Measurements from ENCODE around the gene GRM3. TPM values are rescaled to one million over a fixed set of nuclear protein-coding genes. Genes with fewer than 3 reads are reported as not detected.

The GRM3 gene
- total and polyA plus RNA-seq, 4 donors, result not detected

DNA sequence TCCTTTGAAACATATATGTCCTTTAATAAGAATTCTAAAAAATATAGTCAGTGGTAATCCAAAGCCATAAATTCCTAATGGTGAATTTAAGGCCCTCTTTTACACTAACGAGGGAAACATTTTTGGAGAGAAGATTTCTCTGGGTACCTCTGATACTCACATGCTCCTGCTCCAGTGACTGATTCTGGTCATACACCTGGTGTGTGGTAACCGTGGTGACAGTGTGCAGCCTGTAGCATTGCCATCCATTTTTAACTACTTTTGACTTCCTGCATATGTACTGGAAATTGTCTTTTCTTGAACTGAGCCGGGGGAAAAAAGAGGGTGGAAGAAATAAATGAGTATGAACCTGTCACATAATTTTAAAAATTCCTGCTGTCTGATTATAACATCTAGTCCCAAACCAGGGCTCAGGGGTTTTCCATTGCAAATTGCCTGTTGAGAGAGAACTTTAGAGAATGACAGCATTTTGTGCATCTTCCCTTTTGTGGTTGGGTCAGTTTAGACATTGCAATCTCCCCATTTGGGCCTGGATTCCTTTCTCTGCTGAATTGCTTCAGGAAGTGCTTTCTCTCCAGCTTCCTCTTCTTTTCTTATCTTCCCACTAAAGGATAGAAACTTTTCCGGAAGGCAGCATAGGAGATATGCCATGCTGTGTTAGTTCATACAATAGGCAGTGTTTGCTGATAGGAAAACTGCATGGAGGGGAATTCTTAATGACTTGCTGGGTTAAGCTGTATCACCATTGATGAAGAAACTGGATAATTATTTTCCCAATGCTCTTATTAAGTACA, 125.5 kb downstream of the GRM3 start:
- Histone ChIP-seq H3K9me3 (ENCODE audit: control insufficient read depth, low read length) (no peaks in the 10 kb centered on the region), H3K27ac (ENCODE audit: low read depth in 1 of 2, low read length in 2 of 2) (no peak overlapping the region), H3K27me3 (ENCODE audit: control insufficient read depth in 1 of 2, insufficient read depth in 2 of 2, low read length in 1 of 2) (no peaks in the 10 kb centered on the region), H3K36me3 (ENCODE audit: control insufficient read depth in 1 of 2, insufficient read depth in 2 of 2, low read length in 1 of 2) (no peaks in the 10 kb centered on the region), H3K4me3 (ENCODE audit: low read length in 2 of 2) (no peak overlapping the region), H3K4me1 (ENCODE audit: control insufficient read depth in 1 of 2, insufficient read depth in 2 of 2, low read length in 2 of 2) (no peaks in the 10 kb centered on the region)
- intact Hi-C loops (cut with DNase I), result no loop called here
- 76% methylated on average over 4 of the region's 4 CpGs for whole genome bisulfite sequencing, 2 donors
- DNase-seq (no peak), ATAC-seq (ENCODE audit: low FRiP score) (no peak)

DNA sequence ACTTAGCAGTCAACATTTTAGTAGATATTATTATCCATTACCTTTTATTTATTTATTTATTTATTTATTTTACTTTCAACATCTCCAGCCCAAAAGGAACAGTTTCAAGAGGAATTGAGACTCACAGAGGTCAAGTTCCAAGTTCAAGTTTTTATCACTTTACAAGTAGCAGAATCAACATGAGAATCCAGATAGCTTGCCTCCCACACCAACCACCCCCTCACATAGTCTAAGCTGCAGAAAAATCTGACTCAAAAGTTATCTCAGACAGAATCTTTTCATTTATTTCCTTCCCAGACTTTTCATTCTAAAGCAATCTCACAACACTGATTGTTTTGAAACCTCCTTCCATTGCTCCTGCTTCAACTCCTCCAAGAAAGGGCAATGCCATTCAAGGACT, 129.6 kb downstream of the GRM3 start:
- Histone ChIP-seq H3K4me3 (ENCODE audit: low read length in 2 of 2) (no peak overlapping the region), H3K4me1 (ENCODE audit: control insufficient read depth in 1 of 2, insufficient read depth in 2 of 2, low read length in 2 of 2) (no peaks in the 10 kb centered on the region), H3K9me3 (ENCODE audit: control insufficient read depth, low read length) (no peaks in the 10 kb centered on the region), H3K27ac (ENCODE audit: low read depth in 1 of 2, low read length in 2 of 2) (no peak overlapping the region), H3K36me3 (ENCODE audit: control insufficient read depth in 1 of 2, insufficient read depth in 2 of 2, low read length in 1 of 2) (no peaks in the 10 kb centered on the region), H3K27me3 (ENCODE audit: control insufficient read depth in 1 of 2, insufficient read depth in 2 of 2, low read length in 1 of 2) (no peaks in the 10 kb centered on the region)
- intact Hi-C loops (cut with DNase I), result no loop called here
- no peak for DNase-seq
- ATAC-seq (ENCODE audit: low FRiP score), result no peak

DNA sequence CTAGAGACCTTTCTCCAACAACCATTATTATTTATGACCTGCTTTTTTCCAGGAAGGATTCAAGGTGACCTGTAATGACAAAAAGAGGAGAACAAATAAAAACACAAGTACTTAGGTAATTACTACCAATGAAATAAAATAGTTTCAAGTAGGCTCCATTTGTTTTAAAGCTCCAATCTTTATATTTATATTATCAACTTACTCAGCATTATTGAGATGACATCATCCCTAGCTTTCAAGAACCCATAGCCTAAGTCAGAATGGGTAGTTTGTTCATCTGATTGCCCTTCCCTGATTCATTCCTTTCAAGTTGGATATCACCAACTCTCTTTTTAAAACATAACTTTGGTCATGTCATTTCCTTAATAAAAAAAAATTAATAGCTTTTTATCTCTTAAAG, 131.5 kb downstream of the GRM3 start:
- DNase-seq (no peak), ATAC-seq (ENCODE audit: low FRiP score) (no peak)
- Histone ChIP-seq H3K36me3 (ENCODE audit: control insufficient read depth in 1 of 2, insufficient read depth in 2 of 2, low read length in 1 of 2) (no peaks in the 10 kb centered on the region), H3K9me3 (ENCODE audit: control insufficient read depth, low read length) (no peaks in the 10 kb centered on the region), H3K27me3 (ENCODE audit: control insufficient read depth in 1 of 2, insufficient read depth in 2 of 2, low read length in 1 of 2) (no peaks in the 10 kb centered on the region), H3K4me1 (ENCODE audit: control insufficient read depth in 1 of 2, insufficient read depth in 2 of 2, low read length in 2 of 2) (no peaks in the 10 kb centered on the region), H3K4me3 (ENCODE audit: low read length in 2 of 2) (no peak overlapping the region), H3K27ac (ENCODE audit: low read depth in 1 of 2, low read length in 2 of 2) (no peak overlapping the region)
- intact Hi-C loops (cut with DNase I), result no loop called here

DNA sequence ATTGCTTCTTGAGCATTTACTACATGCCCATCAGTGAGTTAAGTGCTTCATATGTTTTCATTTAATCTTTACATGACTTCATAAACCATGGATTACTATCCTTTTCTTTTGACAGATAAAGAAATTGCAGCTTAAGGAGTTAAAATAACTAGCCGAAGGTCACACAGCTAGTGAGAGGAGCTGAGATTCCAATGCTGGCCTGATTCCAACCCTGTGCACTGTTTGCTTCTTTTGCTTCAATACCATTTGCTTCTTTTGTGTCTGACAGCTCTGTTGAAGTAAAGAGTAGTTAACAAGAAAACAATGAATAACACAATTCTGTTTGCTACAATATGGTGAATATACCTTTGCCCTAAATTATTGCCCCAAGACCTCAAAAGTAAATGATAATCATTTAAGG, 132.4 kb downstream of the GRM3 start:
- no peaks in the 10 kb centered on the region for H3K36me3 ChIP-seq (ENCODE audit: control insufficient read depth in 1 of 2, insufficient read depth in 2 of 2, low read length in 1 of 2)
- no peak overlapping the region for H3K4me3 ChIP-seq (ENCODE audit: low read length in 2 of 2)
- no peaks in the 10 kb centered on the region for H3K27me3 ChIP-seq (ENCODE audit: control insufficient read depth in 1 of 2, insufficient read depth in 2 of 2, low read length in 1 of 2)
- H3K9me3 ChIP-seq (ENCODE audit: control insufficient read depth, low read length), result no peaks in the 10 kb centered on the region
- no peak for DNase-seq
- no peak for ATAC-seq (ENCODE audit: low FRiP score)
- 22 to 27% methylated on average over 1 of the region's 1 CpG for WGBS, 2 donors
- no peak overlapping the region for H3K27ac ChIP-seq (ENCODE audit: low read depth in 1 of 2, low read length in 2 of 2)
- no peaks in the 10 kb centered on the region for H3K4me1 ChIP-seq (ENCODE audit: control insufficient read depth in 1 of 2, insufficient read depth in 2 of 2, low read length in 2 of 2)
- intact Hi-C loops (cut with DNase I), result no loop called here

DNA sequence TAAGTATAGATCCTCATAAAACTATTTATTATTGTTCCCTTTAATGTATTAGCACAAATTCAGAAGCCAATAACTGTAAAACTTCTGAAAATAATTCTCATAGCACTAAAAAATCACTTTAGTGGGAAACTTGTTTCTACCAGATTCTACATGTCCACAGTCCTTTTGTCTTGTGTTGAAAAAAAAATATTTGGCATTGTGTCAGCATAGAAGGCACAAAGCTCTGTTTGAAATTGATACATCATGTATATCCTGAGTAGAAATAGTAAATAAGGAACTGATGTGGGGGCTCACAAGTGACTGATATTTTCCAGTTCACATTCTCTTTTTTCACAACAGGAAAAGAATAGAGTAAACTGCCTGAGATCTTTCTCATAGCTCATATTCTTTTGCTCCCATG, 134.6 kb downstream of the GRM3 start:
- H3K4me3 ChIP-seq (ENCODE audit: low read length in 2 of 2), result no peak overlapping the region

DNA sequence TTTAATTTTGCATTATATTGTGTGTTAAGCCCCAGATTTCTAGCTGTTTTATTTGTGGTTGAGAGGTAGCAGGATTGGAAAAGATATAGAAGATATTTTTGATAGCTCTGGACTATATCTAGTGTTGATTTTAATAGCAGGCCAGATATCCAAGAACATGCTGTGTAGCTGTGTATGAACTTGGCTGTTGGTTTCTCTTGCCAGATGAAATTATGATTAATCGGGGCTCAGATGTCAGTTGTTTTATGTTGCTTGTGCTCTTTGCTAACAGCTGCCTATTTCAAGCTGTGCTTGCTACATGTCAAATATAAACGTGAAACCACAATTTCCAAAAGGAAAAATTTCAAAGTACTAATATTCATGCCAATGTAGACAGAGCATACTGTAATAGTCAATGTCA, 141.1 kb downstream of the GRM3 start:
- intact Hi-C loops (cut with DNase I), result no loop called here
- ATAC-seq (ENCODE audit: low FRiP score), result no peak
- no peak for DNase-seq
- no peaks in the 10 kb centered on the region for H3K9me3 ChIP-seq (ENCODE audit: control insufficient read depth, low read length)
- H3K36me3 ChIP-seq (ENCODE audit: control insufficient read depth in 1 of 2, insufficient read depth in 2 of 2, low read length in 1 of 2), result no peaks in the 10 kb centered on the region
- no peaks in the 10 kb centered on the region for H3K27me3 ChIP-seq (ENCODE audit: control insufficient read depth in 1 of 2, insufficient read depth in 2 of 2, low read length in 1 of 2)
- H3K4me1 ChIP-seq (ENCODE audit: control insufficient read depth in 1 of 2, insufficient read depth in 2 of 2, low read length in 2 of 2), result no peaks in the 10 kb centered on the region
- H3K4me3 ChIP-seq (ENCODE audit: low read length in 2 of 2), result no peak overlapping the region
- H3K27ac ChIP-seq (ENCODE audit: low read depth in 1 of 2, low read length in 2 of 2), result no peak overlapping the region
- 5 to 6% methylated on average over 2 of the region's 2 CpGs for WGBS, 2 donors

More for the DNA sequence above, 134.6 kb downstream of the GRM3 start:
- intact Hi-C loops (cut with DNase I), result no loop called here
- Histone ChIP-seq H3K27ac (ENCODE audit: low read depth in 1 of 2, low read length in 2 of 2) (no peak overlapping the region), H3K36me3 (ENCODE audit: control insufficient read depth in 1 of 2, insufficient read depth in 2 of 2, low read length in 1 of 2) (no peaks in the 10 kb centered on the region), H3K4me1 (ENCODE audit: control insufficient read depth in 1 of 2, insufficient read depth in 2 of 2, low read length in 2 of 2) (no peaks in the 10 kb centered on the region), H3K27me3 (ENCODE audit: control insufficient read depth in 1 of 2, insufficient read depth in 2 of 2, low read length in 1 of 2) (no peaks in the 10 kb centered on the region), H3K9me3 (ENCODE audit: control insufficient read depth, low read length) (no peaks in the 10 kb centered on the region)
- no peak for ATAC-seq (ENCODE audit: low FRiP score)
- DNase-seq, result no peak

DNA sequence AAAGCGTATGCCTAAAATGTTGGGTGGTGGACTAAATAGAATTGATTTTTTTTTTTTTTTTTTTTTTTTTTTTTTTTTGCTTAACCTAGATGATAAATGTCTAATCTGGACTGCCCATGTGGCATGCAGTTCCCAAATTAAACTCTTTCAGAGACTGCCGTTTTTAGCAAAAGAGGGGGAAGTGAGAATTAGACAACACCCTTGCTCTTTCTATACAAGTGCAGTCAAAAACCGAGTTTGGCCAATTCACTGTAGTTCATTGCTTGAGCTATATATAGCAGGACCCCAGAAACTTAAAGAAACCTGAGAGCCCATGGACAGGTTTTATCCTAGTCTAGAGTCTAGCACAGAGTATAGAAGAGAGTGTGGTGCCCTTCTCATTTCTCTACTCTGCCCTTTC, 141.9 kb downstream of the GRM3 start:
- intact Hi-C loops (cut with DNase I), result no loop called here
- Histone ChIP-seq H3K9me3 (ENCODE audit: control insufficient read depth, low read length) (no peaks in the 10 kb centered on the region), H3K27me3 (ENCODE audit: control insufficient read depth in 1 of 2, insufficient read depth in 2 of 2, low read length in 1 of 2) (no peaks in the 10 kb centered on the region), H3K4me3 (ENCODE audit: low read length in 2 of 2) (no peak overlapping the region), H3K27ac (ENCODE audit: low read depth in 1 of 2, low read length in 2 of 2) (no peak overlapping the region), H3K36me3 (ENCODE audit: control insufficient read depth in 1 of 2, insufficient read depth in 2 of 2, low read length in 1 of 2) (no peaks in the 10 kb centered on the region), H3K4me1 (ENCODE audit: control insufficient read depth in 1 of 2, insufficient read depth in 2 of 2, low read length in 2 of 2) (no peaks in the 10 kb centered on the region)
- DNase-seq, result no peak
- 13 to 25% methylated on average over 3 of the region's 3 CpGs for WGBS, 2 donors
- ATAC-seq (ENCODE audit: low FRiP score), result no peak

DNA sequence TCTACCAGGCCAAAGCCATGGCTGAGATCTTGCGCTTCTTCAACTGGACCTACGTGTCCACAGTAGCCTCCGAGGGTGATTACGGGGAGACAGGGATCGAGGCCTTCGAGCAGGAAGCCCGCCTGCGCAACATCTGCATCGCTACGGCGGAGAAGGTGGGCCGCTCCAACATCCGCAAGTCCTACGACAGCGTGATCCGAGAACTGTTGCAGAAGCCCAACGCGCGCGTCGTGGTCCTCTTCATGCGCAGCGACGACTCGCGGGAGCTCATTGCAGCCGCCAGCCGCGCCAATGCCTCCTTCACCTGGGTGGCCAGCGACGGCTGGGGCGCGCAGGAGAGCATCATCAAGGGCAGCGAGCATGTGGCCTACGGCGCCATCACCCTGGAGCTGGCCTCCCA, 142.7 kb downstream of the GRM3 start:
- no peaks in the 10 kb centered on the region for H3K4me1 ChIP-seq (ENCODE audit: control insufficient read depth in 1 of 2, insufficient read depth in 2 of 2, low read length in 2 of 2)
- DNase-seq (no peak), ATAC-seq (ENCODE audit: low FRiP score) (no peak)
- H3K4me3 ChIP-seq (ENCODE audit: low read length in 2 of 2), result no peak overlapping the region
- intact Hi-C loops (cut with DNase I), result no loop called here
- H3K9me3 ChIP-seq (ENCODE audit: control insufficient read depth, low read length), result no peaks in the 10 kb centered on the region
- H3K27me3 ChIP-seq (ENCODE audit: control insufficient read depth in 1 of 2, insufficient read depth in 2 of 2, low read length in 1 of 2), result no peaks in the 10 kb centered on the region
- H3K27ac ChIP-seq (ENCODE audit: low read depth in 1 of 2, low read length in 2 of 2), result no peak overlapping the region
- WGBS, 2 donors, result 97 to 98% methylated on average over 36 of the region's 36 CpGs
- H3K36me3 ChIP-seq (ENCODE audit: control insufficient read depth in 1 of 2, insufficient read depth in 2 of 2, low read length in 1 of 2), result no peaks in the 10 kb centered on the region

DNA sequence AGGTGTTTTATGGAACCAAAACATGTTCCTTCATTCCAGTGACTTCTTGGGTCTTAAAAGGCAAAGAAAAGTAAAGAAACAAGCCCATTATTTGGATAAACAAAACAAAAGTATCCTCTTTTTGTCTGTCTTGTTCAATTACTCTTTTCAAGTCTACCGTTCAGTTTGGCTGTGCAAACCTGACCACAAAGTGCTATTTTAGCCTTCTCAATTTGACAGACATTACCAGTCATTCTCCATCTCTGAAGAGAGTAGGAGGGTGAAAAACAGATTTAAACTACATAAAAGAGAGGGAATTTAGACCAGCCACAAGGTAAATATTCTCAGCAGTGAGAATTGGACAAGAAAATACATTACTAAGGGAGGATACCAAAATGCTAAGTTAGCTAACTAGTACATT, 145.2 kb downstream of the GRM3 start:
- no peaks in the 10 kb centered on the region for H3K9me3 ChIP-seq (ENCODE audit: control insufficient read depth, low read length)
- ATAC-seq (ENCODE audit: low FRiP score), result no peak
- intact Hi-C loops (cut with DNase I), result no loop called here
- no peak overlapping the region for H3K27ac ChIP-seq (ENCODE audit: low read depth in 1 of 2, low read length in 2 of 2)
- H3K4me3 ChIP-seq (ENCODE audit: low read length in 2 of 2), result no peak overlapping the region
- H3K36me3 ChIP-seq (ENCODE audit: control insufficient read depth in 1 of 2, insufficient read depth in 2 of 2, low read length in 1 of 2), result no peaks in the 10 kb centered on the region
- WGBS, 2 donors, result 62 to 64% methylated on average over 1 of the region's 1 CpG
- no peaks in the 10 kb centered on the region for H3K4me1 ChIP-seq (ENCODE audit: control insufficient read depth in 1 of 2, insufficient read depth in 2 of 2, low read length in 2 of 2)
- DNase-seq, result no peak
- no peaks in the 10 kb centered on the region for H3K27me3 ChIP-seq (ENCODE audit: control insufficient read depth in 1 of 2, insufficient read depth in 2 of 2, low read length in 1 of 2)

Data from aorta (tissue), 5 donors.